GM12864 (cell line): ENCODE results near the gene FGD2.
A peak's percentile ranks its signal among the peaks of the same experiment; 100 is the strongest.

Source experiments
- DNase-seq: peaks from one replicate; pipeline ENCODE4 v3.0.0-alpha.2; 2011; ENCODE audit warnings: low read depth
- H3K4me3 ChIP-seq: 2 replicates; pipeline ENCODE4 v1.5.1; 2011; ENCODE audit warnings: mild to moderate bottlenecking, low read depth, low read length, control low read depth
- CTCF ChIP-seq: IDR thresholded peaks from 2 replicates; pipeline ENCODE4 v1.5.1; 2011; ENCODE audit warnings: low read depth, mild to moderate bottlenecking, moderate library complexity, low read length, control low read depth, inconsistent platforms; ENCODE audit errors: missing control alignments

FGD2 gene

GRCh38 chr6:36961441-36962435 lies 43.7 kb upstream of the FGD2 start:
- no peak overlapping the region for H3K4me3 ChIP-seq
- TF ChIP-seq CTCF: no peak
- no peak for DNase-seq

- no peak overlapping the region for H3K4me3 ChIP-seq
- no peak for TF ChIP-seq CTCF
- DNase-seq: peak; percentile 45
These were observed 42.6 kb upstream of the FGD2 start for GRCh38 chr6:36962874-36963273.

- no peak for TF ChIP-seq CTCF
- no peak for DNase-seq
- H3K4me3 ChIP-seq: no peak overlapping the region
These were observed 41.8 kb upstream of the FGD2 start for GRCh38 chr6:36963451-36964290.

- DNase-seq: no peak
- TF ChIP-seq CTCF: no peak
- H3K4me3 ChIP-seq: no peak overlapping the region
These were observed 41.1 kb upstream of the FGD2 start for GRCh38 chr6:36964349-36964748.

GRCh38 chr6:36964908-36965307 lies 40.5 kb upstream of the FGD2 start:
- no peak for DNase-seq
- no peak overlapping the region for H3K4me3 ChIP-seq
- TF ChIP-seq CTCF: no peak

GRCh38 chr6:36967301-36967700 lies 38.2 kb upstream of the FGD2 start:
- H3K4me3 ChIP-seq: no peak overlapping the region
- DNase-seq: no peak
- no peak for TF ChIP-seq CTCF
